AG09309 (cell line): ENCODE data around the gene DENND1A.

Experiments used
- DNase-seq: peaks from one replicate; pipeline ENCODE4 v3.0.0-alpha.2; 2010; ENCODE audit warnings: low read depth
- H3K4me3 ChIP-seq: 2 replicates; pipeline ENCODE4 v1.5.1; 2011; ENCODE audit warnings: mild to moderate bottlenecking, low read depth, low read length, moderate library complexity; ENCODE audit not compliant: control insufficient read depth
- TF ChIP-seq, protein P1 (sequence below): IDR thresholded peaks from 2 replicates; pipeline ENCODE4 v1.5.1; 2011; ENCODE audit warnings: mild to moderate bottlenecking, low read depth, low read length, inconsistent platforms; ENCODE audit not compliant: insufficient read depth, control insufficient read depth; ENCODE audit errors: missing control alignments

Gene DENND1A

DNA sequence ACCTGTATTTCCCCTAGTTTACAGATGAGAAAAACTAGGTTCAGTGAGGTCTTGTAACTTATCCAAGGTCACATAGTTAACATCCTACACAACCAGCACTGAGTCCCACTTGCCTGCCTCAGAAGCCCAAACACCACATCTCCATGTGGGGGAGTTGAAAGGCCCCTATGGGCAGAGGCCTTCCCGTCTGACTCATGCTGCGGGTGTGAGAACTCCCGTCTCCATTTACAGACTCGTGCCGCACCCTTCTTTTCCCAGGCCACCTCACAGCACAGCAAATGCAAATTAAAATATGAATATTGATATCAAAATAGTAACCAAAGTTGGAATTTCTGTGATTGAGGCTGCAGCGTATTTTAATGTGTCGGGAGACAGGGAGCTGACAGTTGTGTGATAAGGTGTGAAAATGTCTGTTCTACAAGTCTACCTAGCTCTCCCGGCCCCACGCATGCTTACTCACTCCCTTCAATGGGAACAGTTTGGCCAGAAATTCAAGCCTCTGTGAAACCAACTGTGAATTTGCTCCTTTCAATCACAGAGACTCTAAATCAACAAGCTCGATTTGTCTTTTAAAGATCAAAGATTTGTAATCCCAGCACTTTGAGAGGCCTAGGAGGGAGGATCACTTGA lies 483.8 kb downstream of the DENND1A start:
- TF ChIP-seq, protein P1, sequence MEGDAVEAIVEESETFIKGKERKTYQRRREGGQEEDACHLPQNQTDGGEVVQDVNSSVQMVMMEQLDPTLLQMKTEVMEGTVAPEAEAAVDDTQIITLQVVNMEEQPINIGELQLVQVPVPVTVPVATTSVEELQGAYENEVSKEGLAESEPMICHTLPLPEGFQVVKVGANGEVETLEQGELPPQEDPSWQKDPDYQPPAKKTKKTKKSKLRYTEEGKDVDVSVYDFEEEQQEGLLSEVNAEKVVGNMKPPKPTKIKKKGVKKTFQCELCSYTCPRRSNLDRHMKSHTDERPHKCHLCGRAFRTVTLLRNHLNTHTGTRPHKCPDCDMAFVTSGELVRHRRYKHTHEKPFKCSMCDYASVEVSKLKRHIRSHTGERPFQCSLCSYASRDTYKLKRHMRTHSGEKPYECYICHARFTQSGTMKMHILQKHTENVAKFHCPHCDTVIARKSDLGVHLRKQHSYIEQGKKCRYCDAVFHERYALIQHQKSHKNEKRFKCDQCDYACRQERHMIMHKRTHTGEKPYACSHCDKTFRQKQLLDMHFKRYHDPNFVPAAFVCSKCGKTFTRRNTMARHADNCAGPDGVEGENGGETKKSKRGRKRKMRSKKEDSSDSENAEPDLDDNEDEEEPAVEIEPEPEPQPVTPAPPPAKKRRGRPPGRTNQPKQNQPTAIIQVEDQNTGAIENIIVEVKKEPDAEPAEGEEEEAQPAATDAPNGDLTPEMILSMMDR: no peak
- DNase-seq: no peak
- no peak overlapping the region for H3K4me3 ChIP-seq

DNA sequence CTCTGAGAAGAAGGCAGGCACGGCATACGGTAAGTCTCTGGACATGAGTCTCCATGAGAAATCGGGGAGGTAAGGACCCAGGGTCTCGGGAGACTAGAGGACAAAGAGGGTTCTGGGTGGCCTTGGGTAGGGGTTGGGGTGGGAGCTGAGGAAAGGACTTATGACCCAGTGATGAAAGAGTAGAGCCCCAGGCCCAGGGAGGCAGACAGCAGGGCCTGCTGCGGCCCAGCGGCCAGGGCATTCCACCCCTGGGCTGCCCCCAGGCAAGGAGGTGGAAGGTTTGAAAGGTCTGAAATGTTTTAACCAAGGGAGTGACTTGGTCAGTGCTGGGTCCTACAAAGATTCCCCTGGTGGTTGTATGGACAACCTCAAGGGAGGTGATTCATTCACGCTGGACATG lies 484.8 kb downstream of the DENND1A start:
- TF ChIP-seq, protein P1: no peak
- DNase-seq: no peak
- no peak overlapping the region for H3K4me3 ChIP-seq

DNA sequence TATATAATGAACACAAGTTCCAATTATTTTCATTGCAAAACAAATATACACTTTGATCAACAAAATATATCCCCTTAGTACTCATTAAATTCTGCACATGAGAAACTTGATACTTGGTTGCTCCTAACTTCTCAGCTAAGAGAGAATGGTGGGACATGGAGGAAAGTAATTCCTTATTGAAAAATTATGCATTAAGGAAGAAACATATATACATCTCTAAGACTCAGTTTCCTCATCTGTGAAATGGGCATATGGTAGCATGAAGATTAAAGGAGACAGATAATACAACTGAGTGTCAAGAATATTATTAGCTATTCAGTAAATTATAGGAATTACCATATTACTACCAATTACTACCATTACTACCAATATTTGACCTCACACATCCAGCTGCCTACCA lies 488.2 kb downstream of the DENND1A start:
- H3K4me3 ChIP-seq: no peak overlapping the region
- no peak for DNase-seq
- TF ChIP-seq, protein P1: no peak

DNA sequence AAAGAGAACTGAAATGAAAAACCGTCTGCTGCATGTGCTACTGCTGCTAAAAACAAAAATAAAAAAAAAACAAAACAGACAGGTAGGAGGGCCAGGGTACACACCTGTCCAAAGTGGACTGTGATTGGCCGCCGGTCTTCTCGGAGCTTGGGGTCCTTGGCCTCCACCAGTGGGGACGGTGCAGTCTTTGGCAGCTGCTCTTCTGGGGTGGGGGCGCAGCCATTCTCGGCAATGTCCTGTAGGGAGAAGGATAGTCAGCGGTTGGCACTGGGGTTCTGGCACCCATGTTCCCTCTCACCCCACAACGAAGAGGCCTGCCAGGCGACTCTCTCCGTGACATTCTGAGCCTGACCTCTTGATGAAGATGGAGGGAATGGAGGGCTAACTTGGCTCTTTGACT lies 489.7 kb downstream of the DENND1A start:
- TF ChIP-seq, protein P1: no peak
- no peak for DNase-seq
- H3K4me3 ChIP-seq: no peak overlapping the region

DNA sequence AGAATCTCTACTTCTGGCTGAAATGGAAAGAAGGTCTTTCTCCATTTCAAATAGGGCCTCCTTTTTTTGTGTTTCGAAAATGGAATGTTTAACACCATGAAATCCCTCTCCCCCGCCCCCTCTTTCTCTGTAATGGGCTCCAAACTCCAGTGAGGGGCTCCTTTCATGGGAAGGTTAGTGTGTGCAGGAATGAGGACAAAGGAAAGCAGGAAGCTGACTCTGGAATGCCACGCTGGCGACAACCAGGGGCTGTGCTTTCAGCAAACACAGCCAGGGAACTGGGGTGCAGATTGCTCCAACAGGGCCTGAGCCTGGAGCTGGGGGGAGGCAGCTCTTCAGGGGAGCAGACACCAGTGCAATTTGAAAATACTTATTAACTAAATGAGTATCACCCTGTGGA lies 491.1 kb downstream of the DENND1A start:
- no peak overlapping the region for H3K4me3 ChIP-seq
- DNase-seq: no peak
- TF ChIP-seq, protein P1: no peak

DNA sequence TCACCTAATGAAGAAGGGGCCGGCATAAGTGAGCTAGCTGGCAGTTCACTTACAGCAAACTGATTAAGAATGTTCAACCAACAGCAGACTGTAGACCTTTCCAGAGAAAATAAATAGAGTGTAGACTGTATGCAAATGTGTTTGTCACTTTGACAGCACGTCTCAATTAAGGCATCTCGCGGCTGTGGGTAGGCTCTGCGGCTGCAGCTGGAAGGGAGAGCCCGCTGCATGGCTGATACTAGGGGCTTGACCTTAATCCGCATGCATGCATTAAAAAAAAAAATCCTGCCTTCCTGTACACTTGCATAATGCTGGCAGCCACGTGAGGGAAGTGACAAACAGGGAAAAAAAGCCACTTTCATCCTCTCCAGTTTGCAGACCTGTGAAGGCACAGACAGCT lies 491.6 kb downstream of the DENND1A start:
- no peak overlapping the region for H3K4me3 ChIP-seq
- DNase-seq: no peak
- TF ChIP-seq, protein P1: no peak

DNA sequence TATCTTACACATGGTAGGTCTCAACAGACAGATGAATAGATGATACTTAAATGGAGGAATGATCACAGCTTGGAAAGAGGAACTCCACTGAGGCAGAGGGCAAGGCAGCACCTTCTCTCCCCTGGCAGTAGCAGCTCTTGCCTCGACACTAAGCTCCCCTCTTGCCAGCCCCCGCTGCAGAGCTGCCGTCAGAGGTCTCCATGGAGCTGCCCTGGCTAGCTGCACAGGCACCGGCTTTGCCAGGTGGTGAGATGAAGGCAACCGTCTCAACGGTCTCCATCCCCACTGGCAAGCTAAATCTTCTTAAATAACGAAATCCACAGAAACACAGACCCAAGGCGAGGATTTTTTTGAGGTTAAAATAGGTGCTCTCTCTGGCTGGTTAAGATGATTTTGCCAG lies 492.7 kb downstream of the DENND1A start:
- TF ChIP-seq, protein P1: no peak
- no peak for DNase-seq

More for the DNA sequence above, 492.7 kb downstream of the DENND1A start:
- H3K4me3 ChIP-seq: no peak overlapping the region
